GM21447 (cell line): ENCODE measurements around the gene DOCK9.

Experiments
- ATAC-seq: cut with Tn5 transposase; IDR thresholded peaks from one replicate; pipeline ENCODE4 v1.9.1; 2021; ENCODE audit not compliant: unreplicated experiment

The DOCK9 gene

GRCh38 chr13:98951266-98951665 is 26.6 kb downstream of the DOCK9 start:
- ATAC-seq = no peak

GRCh38 chr13:98950705-98951104 is 27.2 kb downstream of the DOCK9 start:
- ATAC-seq = no peak

- no peak for ATAC-seq
Measured at GRCh38 chr13:98947925-98948324, 29.9 kb downstream of the DOCK9 start.

GRCh38 chr13:98945863-98946605 is 31.8 kb downstream of the DOCK9 start:
- no peak for ATAC-seq

- no peak for ATAC-seq
Measured at GRCh38 chr13:98944336-98944735, 33.5 kb downstream of the DOCK9 start.

GRCh38 chr13:98942997-98943396 is 34.9 kb downstream of the DOCK9 start:
- no peak for ATAC-seq

GRCh38 chr13:98942485-98942884 is 35.4 kb downstream of the DOCK9 start:
- ATAC-seq = no peak

GRCh38 chr13:98941536-98941935 is 36.3 kb downstream of the DOCK9 start:
- no peak for ATAC-seq

GRCh38 chr13:98941126-98941525 is 36.7 kb downstream of the DOCK9 start:
- no peak for ATAC-seq

- no peak for ATAC-seq
Measured at GRCh38 chr13:98940325-98941001, 37.4 kb downstream of the DOCK9 start.

- no peak for ATAC-seq
Measured at GRCh38 chr13:98939660-98940191, 38.1 kb downstream of the DOCK9 start.

- ATAC-seq = no peak
Measured at GRCh38 chr13:98938801-98939200, 39.1 kb downstream of the DOCK9 start.

- ATAC-seq = no peak
Measured at GRCh38 chr13:98937911-98938381, 39.9 kb downstream of the DOCK9 start.

GRCh38 chr13:98934243-98934642 is 43.6 kb downstream of the DOCK9 start:
- no peak for ATAC-seq

GRCh38 chr13:98930151-98930591 is 47.7 kb downstream of the DOCK9 start:
- ATAC-seq = no peak

GRCh38 chr13:98927951-98928927 is 49.6 kb downstream of the DOCK9 start:
- ATAC-seq = no peak

- ATAC-seq = no peak
Measured at GRCh38 chr13:98925949-98926348, 51.9 kb downstream of the DOCK9 start.

GRCh38 chr13:98923641-98924397 is 54.0 kb downstream of the DOCK9 start:
- ATAC-seq = no peak

- no peak for ATAC-seq
Measured at GRCh38 chr13:98922306-98922705, 55.6 kb downstream of the DOCK9 start.

GRCh38 chr13:98921786-98922185 is 56.1 kb downstream of the DOCK9 start:
- no peak for ATAC-seq
